ENCODE results near the gene IRF8.
"Not testable (repeated sequence)": the region's sequence is repeated elsewhere in the genome, so short reads cannot be mapped to it uniquely, and the experiment has no call there.

IRF8 gene

GRCh38 chr16:85869785-85870558 lies 29.0 kb upstream of the IRF8 start:
- Histone ChIP-seq H3K4me2 (ENCODE audit: low read length) (no peak overlapping the region), H3K36me3 (ENCODE audit: insufficient read depth, low read length) (no peaks in the 10 kb centered on the region), H3K9me3 (replicated peaks; ENCODE audit: low read length) (no peaks in the 10 kb centered on the region), H3K27me3 (ENCODE audit: control insufficient read depth, insufficient read depth, low read length) (peaks cover 19% of the 10 kb centered on the region), H3K9ac (ENCODE audit: low read depth, low read length) (no peak overlapping the region), H3K4me1 (ENCODE audit: control insufficient read depth, insufficient read depth, low read length) (no peaks in the 10 kb centered on the region), H3K4me3 (ENCODE audit: low read length) (no peak overlapping the region)

- no peak overlapping the region for H3K4me2 ChIP-seq (ENCODE audit: low read length)
- H3K4me3 ChIP-seq (ENCODE audit: low read length): no peak overlapping the region
- no peak overlapping the region for H3K9ac ChIP-seq (ENCODE audit: low read depth, low read length)
- H3K9me3 ChIP-seq (replicated peaks; ENCODE audit: low read length): no peaks in the 10 kb centered on the region
- H3K27me3 ChIP-seq (ENCODE audit: control insufficient read depth, insufficient read depth, low read length): peaks cover 19% of the 10 kb centered on the region
- H3K36me3 ChIP-seq (ENCODE audit: insufficient read depth, low read length): no peaks in the 10 kb centered on the region
- H3K4me1 ChIP-seq (ENCODE audit: control insufficient read depth, insufficient read depth, low read length): no peaks in the 10 kb centered on the region
Observed at GRCh38 chr16:85871756-85872155, 27.2 kb upstream of the IRF8 start.

GRCh38 chr16:85872734-85873133 lies 26.2 kb upstream of the IRF8 start:
- Histone ChIP-seq H3K4me1 (ENCODE audit: control insufficient read depth, insufficient read depth, low read length) (no peaks in the 10 kb centered on the region), H3K9me3 (replicated peaks; ENCODE audit: low read length) (no peaks in the 10 kb centered on the region), H3K27me3 (ENCODE audit: control insufficient read depth, insufficient read depth, low read length) (peaks cover 19% of the 10 kb centered on the region), H3K9ac (ENCODE audit: low read depth, low read length) (no peak overlapping the region), H3K36me3 (ENCODE audit: insufficient read depth, low read length) (no peaks in the 10 kb centered on the region), H3K4me2 (ENCODE audit: low read length) (no peak overlapping the region), H3K4me3 (ENCODE audit: low read length) (no peak overlapping the region)

- no peak overlapping the region for H3K4me3 ChIP-seq (ENCODE audit: low read length)
- no peaks in the 10 kb centered on the region for H3K9me3 ChIP-seq (replicated peaks; ENCODE audit: low read length)
Observed at GRCh38 chr16:85873153-85873552, 25.8 kb upstream of the IRF8 start.

GRCh38 chr16:85874031-85874430 lies 24.9 kb upstream of the IRF8 start:
- not testable (repeated sequence) for H3K4me2 ChIP-seq (ENCODE audit: low read length); H3K4me3 ChIP-seq (ENCODE audit: low read length); H3K4me1 ChIP-seq (ENCODE audit: control insufficient read depth, insufficient read depth, low read length); H3K36me3 ChIP-seq (ENCODE audit: insufficient read depth, low read length); H3K9me3 ChIP-seq (replicated peaks; ENCODE audit: low read length); H3K9ac ChIP-seq (ENCODE audit: low read depth, low read length)
- peaks cover 19% of the 10 kb centered on the region for H3K27me3 ChIP-seq (ENCODE audit: control insufficient read depth, insufficient read depth, low read length)

More at GRCh38 chr16:85873153-85873552, 25.8 kb upstream of the IRF8 start:
- peaks cover 19% of the 10 kb centered on the region for H3K27me3 ChIP-seq (ENCODE audit: control insufficient read depth, insufficient read depth, low read length)
- H3K4me1 ChIP-seq (ENCODE audit: control insufficient read depth, insufficient read depth, low read length): no peaks in the 10 kb centered on the region
- no peak overlapping the region for H3K4me2 ChIP-seq (ENCODE audit: low read length)
- no peak overlapping the region for H3K9ac ChIP-seq (ENCODE audit: low read depth, low read length)
- H3K36me3 ChIP-seq (ENCODE audit: insufficient read depth, low read length): no peaks in the 10 kb centered on the region

GRCh38 chr16:85878407-85878806 lies 20.6 kb upstream of the IRF8 start:
- Histone ChIP-seq H3K4me3 (ENCODE audit: low read length) (no peak overlapping the region), H3K4me2 (ENCODE audit: low read length) (no peak overlapping the region), H3K4me1 (ENCODE audit: control insufficient read depth, insufficient read depth, low read length) (no peaks in the 10 kb centered on the region), H3K9me3 (replicated peaks; ENCODE audit: low read length) (no peaks in the 10 kb centered on the region), H3K9ac (ENCODE audit: low read depth, low read length) (no peak overlapping the region), H3K36me3 (ENCODE audit: insufficient read depth, low read length) (no peaks in the 10 kb centered on the region), H3K27me3 (ENCODE audit: control insufficient read depth, insufficient read depth, low read length) (peaks cover 13% of the 10 kb centered on the region)

- peaks cover 17% of the 10 kb centered on the region for H3K27me3 ChIP-seq (ENCODE audit: control insufficient read depth, insufficient read depth, low read length)
- no peaks in the 10 kb centered on the region for H3K9me3 ChIP-seq (replicated peaks; ENCODE audit: low read length)
- H3K4me2 ChIP-seq (ENCODE audit: low read length): no peak overlapping the region
- no peak overlapping the region for H3K9ac ChIP-seq (ENCODE audit: low read depth, low read length)
- no peaks in the 10 kb centered on the region for H3K36me3 ChIP-seq (ENCODE audit: insufficient read depth, low read length)
- no peaks in the 10 kb centered on the region for H3K4me1 ChIP-seq (ENCODE audit: control insufficient read depth, insufficient read depth, low read length)
- no peak overlapping the region for H3K4me3 ChIP-seq (ENCODE audit: low read length)
Observed at GRCh38 chr16:85878875-85879274, 20.1 kb upstream of the IRF8 start.

GRCh38 chr16:85879549-85879948 lies 19.4 kb upstream of the IRF8 start:
- Histone ChIP-seq H3K36me3 (ENCODE audit: insufficient read depth, low read length) (no peaks in the 10 kb centered on the region), H3K27me3 (ENCODE audit: control insufficient read depth, insufficient read depth, low read length) (peaks cover 19% of the 10 kb centered on the region), H3K9me3 (replicated peaks; ENCODE audit: low read length) (no peaks in the 10 kb centered on the region), H3K9ac (ENCODE audit: low read depth, low read length) (no peak overlapping the region), H3K4me1 (ENCODE audit: control insufficient read depth, insufficient read depth, low read length) (no peaks in the 10 kb centered on the region), H3K4me3 (ENCODE audit: low read length) (no peak overlapping the region), H3K4me2 (ENCODE audit: low read length) (no peak overlapping the region)

- Histone ChIP-seq H3K4me3 (ENCODE audit: low read length) (no peak overlapping the region), H3K4me2 (ENCODE audit: low read length) (no peak overlapping the region), H3K9me3 (replicated peaks; ENCODE audit: low read length) (no peaks in the 10 kb centered on the region), H3K27me3 (ENCODE audit: control insufficient read depth, insufficient read depth, low read length) (peaks cover 19% of the 10 kb centered on the region), H3K36me3 (ENCODE audit: insufficient read depth, low read length) (no peaks in the 10 kb centered on the region), H3K4me1 (ENCODE audit: control insufficient read depth, insufficient read depth, low read length) (no peaks in the 10 kb centered on the region), H3K9ac (ENCODE audit: low read depth, low read length) (no peak overlapping the region)
Observed at GRCh38 chr16:85879975-85880831, 18.8 kb upstream of the IRF8 start.

GRCh38 chr16:85880861-85881260 lies 18.1 kb upstream of the IRF8 start:
- Histone ChIP-seq H3K4me3 (ENCODE audit: low read length) (no peak overlapping the region), H3K4me1 (ENCODE audit: control insufficient read depth, insufficient read depth, low read length) (no peaks in the 10 kb centered on the region), H3K27me3 (ENCODE audit: control insufficient read depth, insufficient read depth, low read length) (peaks cover 19% of the 10 kb centered on the region), H3K9me3 (replicated peaks; ENCODE audit: low read length) (no peaks in the 10 kb centered on the region), H3K36me3 (ENCODE audit: insufficient read depth, low read length) (no peaks in the 10 kb centered on the region), H3K9ac (ENCODE audit: low read depth, low read length) (no peak overlapping the region), H3K4me2 (ENCODE audit: low read length) (no peak overlapping the region)

- Histone ChIP-seq H3K4me1 (ENCODE audit: control insufficient read depth, insufficient read depth, low read length) (no peaks in the 10 kb centered on the region), H3K27me3 (ENCODE audit: control insufficient read depth, insufficient read depth, low read length) (peaks cover 20% of the 10 kb centered on the region), H3K9me3 (replicated peaks; ENCODE audit: low read length) (no peaks in the 10 kb centered on the region), H3K9ac (ENCODE audit: low read depth, low read length) (no peak overlapping the region), H3K4me3 (ENCODE audit: low read length) (no peak overlapping the region), H3K36me3 (ENCODE audit: insufficient read depth, low read length) (no peaks in the 10 kb centered on the region), H3K4me2 (ENCODE audit: low read length) (no peak overlapping the region)
Observed at GRCh38 chr16:85881436-85881835, 17.5 kb upstream of the IRF8 start.

Measured in skeletal muscle satellite cell (primary cell).